ENCODE results near the gene KCND3. TPM values are rescaled to one million over a fixed set of nuclear protein-coding genes. Genes with fewer than 3 reads are reported as not detected.

The KCND3 gene
- total RNA-seq, 1 experiment from 2014 or later, result 0.15 TPM

DNA sequence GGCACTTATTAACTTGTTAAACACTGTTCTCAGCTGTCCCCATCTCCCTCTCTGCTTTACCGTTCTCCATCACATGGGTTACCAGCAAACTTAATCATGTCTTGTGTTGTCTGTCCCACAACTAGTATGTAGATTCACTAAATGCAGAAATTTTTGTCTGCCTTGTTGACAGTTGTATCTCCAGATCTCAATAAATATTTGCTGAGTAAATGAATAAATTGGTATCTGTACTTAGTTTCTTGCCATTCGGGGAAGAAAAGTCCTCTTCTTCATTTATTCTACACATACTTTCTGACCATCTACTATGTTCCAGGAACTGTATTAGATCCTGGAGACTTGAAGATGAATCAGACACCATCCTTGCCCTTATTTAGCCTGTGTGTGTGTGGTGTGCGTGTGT, 97.9 kb downstream of the KCND3 start:
- no peak overlapping the region for H3K27ac Mint-ChIP-seq
- no peak overlapping the region for H3K18ac ChIP-seq (ENCODE audit: insufficient read length, low read depth, low read length)
- H3K23me2 ChIP-seq (ENCODE audit: insufficient read length, low read depth, low read length, poor library complexity, severe bottlenecking), result no peaks in the 10 kb centered on the region
- no peak overlapping the region for H2BK120ac ChIP-seq (ENCODE audit: low read depth, low read length, poor library complexity, severe bottlenecking)
- H2BK5ac ChIP-seq (ENCODE audit: insufficient read length, low read length), result no peak overlapping the region
- no peak overlapping the region for H3K9ac ChIP-seq (ENCODE audit: extremely low read depth, insufficient read length, low read length)
- H3K27me3 Mint-ChIP-seq (ENCODE audit: low read depth), result peaks cover 8% of the 10 kb centered on the region
- H3K79me2 ChIP-seq (ENCODE audit: insufficient read depth, low read length), result no peaks in the 10 kb centered on the region
- no peak overlapping the region for H3K27ac ChIP-seq (ENCODE audit: insufficient read length, low read depth, low read length)
- DNase-seq, result no peak
- H4K5ac ChIP-seq (ENCODE audit: insufficient read length, low read depth, low read length), result no peak overlapping the region
- H2BK15ac ChIP-seq (ENCODE audit: low read depth, low read length), result no peak overlapping the region
- WGBS (ENCODE audit: extremely low coverage, insufficient read length, low lambda C conversion rate), result no CpG with 5 or more reads among the region's 3 CpGs
- no peak overlapping the region for H3K4me3 Mint-ChIP-seq
- H3K79me1 ChIP-seq (ENCODE audit: insufficient read depth, low read depth, low read length, poor library complexity, severe bottlenecking), result no peaks in the 10 kb centered on the region
- no peak overlapping the region for H4K91ac ChIP-seq (ENCODE audit: insufficient read length, low read depth, low read length)
- H2AK5ac ChIP-seq (ENCODE audit: insufficient read length, low read length), result no peak overlapping the region
- no peak overlapping the region for H3K56ac ChIP-seq (ENCODE audit: insufficient read length, low read depth, low read length)
- no peak overlapping the region for H3K23ac ChIP-seq (ENCODE audit: insufficient read length, low read depth, low read length)
- H2BK20ac ChIP-seq (ENCODE audit: low read depth, low read length, poor library complexity, severe bottlenecking), result no peak overlapping the region
- H3K9me3 ChIP-seq (ENCODE audit: control insufficient read depth, low read depth, low read length), result no peaks in the 10 kb centered on the region
- H3K14ac ChIP-seq (ENCODE audit: insufficient read depth, low read length), result no peak overlapping the region
- no peak overlapping the region for H3K4ac ChIP-seq (ENCODE audit: low read depth, low read length)
- no peak overlapping the region for H4K8ac ChIP-seq (replicated peaks; ENCODE audit: insufficient read length, low read depth, low read length)
- TF ChIP-seq, protein P1, sequence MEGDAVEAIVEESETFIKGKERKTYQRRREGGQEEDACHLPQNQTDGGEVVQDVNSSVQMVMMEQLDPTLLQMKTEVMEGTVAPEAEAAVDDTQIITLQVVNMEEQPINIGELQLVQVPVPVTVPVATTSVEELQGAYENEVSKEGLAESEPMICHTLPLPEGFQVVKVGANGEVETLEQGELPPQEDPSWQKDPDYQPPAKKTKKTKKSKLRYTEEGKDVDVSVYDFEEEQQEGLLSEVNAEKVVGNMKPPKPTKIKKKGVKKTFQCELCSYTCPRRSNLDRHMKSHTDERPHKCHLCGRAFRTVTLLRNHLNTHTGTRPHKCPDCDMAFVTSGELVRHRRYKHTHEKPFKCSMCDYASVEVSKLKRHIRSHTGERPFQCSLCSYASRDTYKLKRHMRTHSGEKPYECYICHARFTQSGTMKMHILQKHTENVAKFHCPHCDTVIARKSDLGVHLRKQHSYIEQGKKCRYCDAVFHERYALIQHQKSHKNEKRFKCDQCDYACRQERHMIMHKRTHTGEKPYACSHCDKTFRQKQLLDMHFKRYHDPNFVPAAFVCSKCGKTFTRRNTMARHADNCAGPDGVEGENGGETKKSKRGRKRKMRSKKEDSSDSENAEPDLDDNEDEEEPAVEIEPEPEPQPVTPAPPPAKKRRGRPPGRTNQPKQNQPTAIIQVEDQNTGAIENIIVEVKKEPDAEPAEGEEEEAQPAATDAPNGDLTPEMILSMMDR (conservative IDR thresholded peaks at IDR 0.05), result no peak
- H3K36me3 Mint-ChIP-seq (ENCODE audit: insufficient read depth in 1 of 3, low read depth in 3 of 3), result no peaks in the 10 kb centered on the region
- H3K4me1 ChIP-seq (ENCODE audit: insufficient read depth, low read length), result peaks cover 2% of the 10 kb centered on the region; the same call in 1 of the 2 replicates
- H3K4me2 ChIP-seq (ENCODE audit: insufficient read depth, insufficient read length, low read length), result no peak overlapping the region
- no peaks in the 10 kb centered on the region for H4K20me1 ChIP-seq (ENCODE audit: control insufficient read depth, insufficient read depth, insufficient read length)
- H3T11ph ChIP-seq (ENCODE audit: low read length), result no peak overlapping the region
- no peak overlapping the region for H2BK12ac ChIP-seq (ENCODE audit: insufficient read length, low read depth, low read length)
- peaks cover 13% of the 10 kb centered on the region in 2 experiments for H3K4me1 Mint-ChIP-seq
- H2AFZ ChIP-seq (ENCODE audit: low read length), result no peak overlapping the region
- no peaks in the 10 kb centered on the region; the same call in 1 of the 2 replicates for H3K27me3 ChIP-seq (ENCODE audit: insufficient read depth, low read length)
- H3K9me3 Mint-ChIP-seq, result no peaks in the 10 kb centered on the region

All from H9 (cell line).